Measurements from ENCODE around the gene NLRX1.

DNA sequence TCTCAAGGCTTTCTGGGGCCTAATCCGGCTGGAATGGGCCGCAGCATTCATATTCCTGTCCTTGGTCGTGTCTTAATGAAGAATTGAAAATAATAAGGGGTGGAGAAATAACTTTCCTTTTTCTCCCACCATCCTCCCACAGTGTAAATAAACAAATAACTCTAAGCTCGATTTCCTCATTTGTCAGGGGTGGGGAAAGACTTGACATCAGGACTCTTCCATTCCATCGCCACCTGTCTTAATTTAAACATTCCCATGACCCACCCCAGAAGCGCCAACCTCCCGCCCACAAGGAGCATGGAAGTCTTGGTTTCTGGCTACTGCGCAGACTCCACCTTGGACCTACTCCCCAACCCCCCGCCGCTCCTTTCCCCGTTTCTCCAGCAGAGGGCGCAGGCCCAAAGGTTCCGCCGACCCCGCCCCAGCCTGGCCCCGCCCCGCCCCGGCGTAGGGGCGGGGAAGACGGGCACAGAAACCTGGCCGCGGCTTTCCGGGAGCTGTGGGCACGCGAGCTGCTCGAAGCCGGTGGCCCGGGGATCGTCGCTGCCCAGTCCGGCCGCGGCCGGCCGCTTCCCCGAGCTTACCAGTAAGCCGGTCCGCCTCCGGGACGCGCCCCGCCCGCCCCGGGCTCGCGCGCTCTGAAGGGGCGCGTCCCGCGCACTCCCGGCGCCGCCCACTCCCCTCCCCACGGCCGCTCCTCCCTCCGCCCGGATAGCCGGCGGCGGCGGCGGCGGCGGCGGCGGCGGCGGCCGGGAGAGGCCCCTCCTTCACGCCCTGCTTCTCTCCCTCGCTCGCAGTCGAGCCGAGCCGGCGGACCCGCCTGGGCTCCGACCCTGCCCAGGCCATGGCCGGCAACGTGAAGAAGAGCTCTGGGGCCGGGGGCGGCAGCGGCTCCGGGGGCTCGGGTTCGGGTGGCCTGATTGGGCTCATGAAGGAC, 37.3 kb downstream of the NLRX1 start, which contains the start of gene CBL:
- TF ChIP-seq, protein P1, sequence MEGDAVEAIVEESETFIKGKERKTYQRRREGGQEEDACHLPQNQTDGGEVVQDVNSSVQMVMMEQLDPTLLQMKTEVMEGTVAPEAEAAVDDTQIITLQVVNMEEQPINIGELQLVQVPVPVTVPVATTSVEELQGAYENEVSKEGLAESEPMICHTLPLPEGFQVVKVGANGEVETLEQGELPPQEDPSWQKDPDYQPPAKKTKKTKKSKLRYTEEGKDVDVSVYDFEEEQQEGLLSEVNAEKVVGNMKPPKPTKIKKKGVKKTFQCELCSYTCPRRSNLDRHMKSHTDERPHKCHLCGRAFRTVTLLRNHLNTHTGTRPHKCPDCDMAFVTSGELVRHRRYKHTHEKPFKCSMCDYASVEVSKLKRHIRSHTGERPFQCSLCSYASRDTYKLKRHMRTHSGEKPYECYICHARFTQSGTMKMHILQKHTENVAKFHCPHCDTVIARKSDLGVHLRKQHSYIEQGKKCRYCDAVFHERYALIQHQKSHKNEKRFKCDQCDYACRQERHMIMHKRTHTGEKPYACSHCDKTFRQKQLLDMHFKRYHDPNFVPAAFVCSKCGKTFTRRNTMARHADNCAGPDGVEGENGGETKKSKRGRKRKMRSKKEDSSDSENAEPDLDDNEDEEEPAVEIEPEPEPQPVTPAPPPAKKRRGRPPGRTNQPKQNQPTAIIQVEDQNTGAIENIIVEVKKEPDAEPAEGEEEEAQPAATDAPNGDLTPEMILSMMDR (IDR thresholded peaks at IDR 0.05), result peak; percentile 91 to 98 (median 93)
- TF ChIP-seq POLR2A (IDR thresholded peaks at IDR 0.05), result peak in 1 of 4 donors; percentile 79
